ENCODE measurements around the gene MBOAT1. TPM values are rescaled to one million over a fixed set of nuclear protein-coding genes. Genes with fewer than 3 reads are reported as not detected.

Gene MBOAT1
- total RNA-seq, 1 donor from 2014 or later: 5.4 TPM

DNA sequence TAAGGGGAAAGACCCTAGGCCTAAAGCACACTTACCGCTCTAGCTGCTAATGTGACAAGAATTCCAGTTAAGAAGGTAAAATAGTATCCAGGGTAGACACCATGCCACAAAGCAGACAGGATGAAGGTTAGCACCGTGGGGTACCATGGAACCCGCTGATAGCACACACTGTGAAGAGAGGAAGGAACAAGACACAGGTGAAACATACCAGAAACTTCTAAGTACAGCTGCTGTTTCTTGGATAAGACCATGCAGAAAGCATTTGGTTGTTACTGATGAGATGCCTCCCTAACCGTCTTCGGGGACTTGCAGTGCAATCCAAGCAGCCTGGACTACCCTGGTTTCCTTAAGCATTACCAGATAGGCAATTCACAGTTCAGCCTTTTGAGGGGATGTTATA, 99.4 kb downstream of the MBOAT1 start:
- DNase-seq (ENCODE audit: low spot score in 2 of 2): no peak
- Histone ChIP-seq H3K4me3 (no peak overlapping the region), H3K9me3 (no peaks in the 10 kb centered on the region), H3K27ac (no peak overlapping the region), H3K36me3 (peaks cover 5 to 9% of the 10 kb centered on the region in 2 donors), H3K4me1 (peaks cover 5 to 6% of the 10 kb centered on the region in 2 donors), H3K27me3 (no peaks in the 10 kb centered on the region)
- intact Hi-C loops (cut with DNase I): no loop called here
- TF ChIP-seq, protein P1, sequence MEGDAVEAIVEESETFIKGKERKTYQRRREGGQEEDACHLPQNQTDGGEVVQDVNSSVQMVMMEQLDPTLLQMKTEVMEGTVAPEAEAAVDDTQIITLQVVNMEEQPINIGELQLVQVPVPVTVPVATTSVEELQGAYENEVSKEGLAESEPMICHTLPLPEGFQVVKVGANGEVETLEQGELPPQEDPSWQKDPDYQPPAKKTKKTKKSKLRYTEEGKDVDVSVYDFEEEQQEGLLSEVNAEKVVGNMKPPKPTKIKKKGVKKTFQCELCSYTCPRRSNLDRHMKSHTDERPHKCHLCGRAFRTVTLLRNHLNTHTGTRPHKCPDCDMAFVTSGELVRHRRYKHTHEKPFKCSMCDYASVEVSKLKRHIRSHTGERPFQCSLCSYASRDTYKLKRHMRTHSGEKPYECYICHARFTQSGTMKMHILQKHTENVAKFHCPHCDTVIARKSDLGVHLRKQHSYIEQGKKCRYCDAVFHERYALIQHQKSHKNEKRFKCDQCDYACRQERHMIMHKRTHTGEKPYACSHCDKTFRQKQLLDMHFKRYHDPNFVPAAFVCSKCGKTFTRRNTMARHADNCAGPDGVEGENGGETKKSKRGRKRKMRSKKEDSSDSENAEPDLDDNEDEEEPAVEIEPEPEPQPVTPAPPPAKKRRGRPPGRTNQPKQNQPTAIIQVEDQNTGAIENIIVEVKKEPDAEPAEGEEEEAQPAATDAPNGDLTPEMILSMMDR (IDR thresholded peaks at IDR 0.05): no peak

DNA sequence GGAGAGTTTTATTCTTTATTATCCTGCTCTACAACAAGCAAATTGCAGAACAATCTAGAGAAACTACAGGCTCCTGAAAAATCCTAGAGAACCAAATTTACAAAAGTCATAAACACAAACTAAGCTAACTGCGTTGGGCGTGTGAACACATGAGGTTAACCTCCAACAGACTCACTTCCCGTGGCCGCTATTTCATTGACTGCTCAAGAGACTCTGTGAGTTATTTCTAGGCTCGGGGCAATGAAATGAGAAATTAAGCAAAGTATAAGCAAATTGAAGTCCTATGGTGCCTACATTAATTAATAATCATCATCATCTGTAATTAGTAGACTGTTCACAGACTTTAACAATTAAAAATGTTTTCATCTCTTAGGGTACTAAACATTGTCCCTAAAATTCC, 100.0 kb downstream of the MBOAT1 start:
- TF ChIP-seq, protein P1 (IDR thresholded peaks at IDR 0.05): no peak
- Histone ChIP-seq H3K36me3 (peaks cover 5 to 11% of the 10 kb centered on the region in 2 donors), H3K4me3 (no peak overlapping the region), H3K4me1 (peaks cover 5 to 6% of the 10 kb centered on the region in 2 donors), H3K27ac (no peak overlapping the region), H3K27me3 (no peaks in the 10 kb centered on the region), H3K9me3 (no peaks in the 10 kb centered on the region)
- intact Hi-C loops (cut with DNase I): no loop called here
- DNase-seq (ENCODE audit: low spot score in 2 of 2): no peak

DNA sequence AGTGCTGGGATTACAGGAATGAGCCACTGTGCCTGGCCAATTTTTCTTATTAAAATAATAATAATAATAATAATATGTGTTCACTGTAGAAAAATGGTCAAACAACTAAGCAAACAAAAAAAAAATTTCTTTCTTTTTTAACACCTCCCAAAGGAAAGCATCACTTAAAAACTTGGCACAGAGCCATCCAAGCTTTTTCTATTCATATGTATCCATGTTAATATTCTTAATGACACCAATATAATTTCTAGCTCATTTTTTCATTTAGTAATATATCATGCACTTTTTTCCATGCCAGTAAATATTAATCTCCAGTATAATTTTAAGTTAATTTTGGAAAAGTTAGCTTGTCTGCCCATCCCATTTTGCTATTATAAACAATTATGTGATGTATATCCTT, 101.8 kb downstream of the MBOAT1 start:
- peaks cover 5 to 11% of the 10 kb centered on the region in 2 donors for H3K36me3 ChIP-seq
- no peaks in the 10 kb centered on the region for H3K27me3 ChIP-seq
- no peak for DNase-seq (ENCODE audit: low spot score in 2 of 2)
- TF ChIP-seq, protein P1 (IDR thresholded peaks at IDR 0.05): no peak
- no peak overlapping the region for H3K4me3 ChIP-seq
- H3K4me1 ChIP-seq: no peaks in the 10 kb centered on the region
- intact Hi-C loops (cut with DNase I): no loop called here
- H3K9me3 ChIP-seq: no peaks in the 10 kb centered on the region
- H3K27ac ChIP-seq: no peak overlapping the region

DNA sequence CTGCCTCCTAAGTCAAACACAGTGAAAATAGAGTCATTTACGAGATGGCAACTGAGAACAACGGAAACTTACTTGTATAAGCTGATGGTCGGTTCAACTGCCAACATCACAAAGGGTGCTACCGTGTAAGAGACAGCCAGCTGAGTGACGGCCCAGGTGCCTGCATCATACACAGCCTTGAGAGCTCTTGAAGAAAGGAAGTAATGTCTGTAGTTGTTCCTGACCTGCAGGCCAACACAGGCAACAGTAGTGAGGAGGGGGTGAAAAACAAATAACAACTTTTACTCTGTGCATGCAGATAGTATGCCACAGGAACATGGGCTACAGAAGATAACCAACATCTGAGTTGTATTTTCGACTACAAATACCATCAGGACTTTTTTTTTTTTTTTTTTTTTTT, 102.7 kb downstream of the MBOAT1 start:
- H3K4me1 ChIP-seq: no peaks in the 10 kb centered on the region
- no peak for DNase-seq (ENCODE audit: low spot score in 2 of 2)
- no peaks in the 10 kb centered on the region for H3K9me3 ChIP-seq
- H3K27ac ChIP-seq: no peak overlapping the region
- intact Hi-C loops (cut with DNase I): no loop called here
- TF ChIP-seq, protein P1 (IDR thresholded peaks at IDR 0.05): no peak
- H3K4me3 ChIP-seq: no peak overlapping the region
- H3K27me3 ChIP-seq: no peaks in the 10 kb centered on the region
- peaks cover 5 to 11% of the 10 kb centered on the region in 2 donors for H3K36me3 ChIP-seq

DNA sequence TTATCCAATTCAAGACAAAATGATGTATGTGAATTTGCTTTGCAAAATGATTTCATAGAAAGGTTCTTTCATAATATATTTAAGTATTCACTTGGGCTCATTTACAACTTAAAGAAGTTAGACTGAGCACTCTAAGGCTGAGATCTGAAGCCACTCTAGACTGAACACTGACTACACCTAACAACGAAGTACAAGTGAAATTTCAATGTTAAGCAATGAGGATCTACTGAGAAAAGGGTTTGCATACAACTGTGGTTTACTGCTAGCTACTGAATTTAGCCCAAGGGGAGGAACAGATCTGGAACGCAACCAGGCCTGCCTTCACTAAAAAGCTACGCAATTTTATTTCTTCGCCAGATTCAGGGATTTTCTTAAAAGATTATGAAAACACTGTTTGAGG, 106.4 kb downstream of the MBOAT1 start:
- no peaks in the 10 kb centered on the region for H3K4me1 ChIP-seq
- TF ChIP-seq, protein P1 (IDR thresholded peaks at IDR 0.05): no peak
- H3K4me3 ChIP-seq: no peak overlapping the region
- intact Hi-C loops (cut with DNase I): no loop called here
- no peak for DNase-seq (ENCODE audit: low spot score in 2 of 2)
- no peak overlapping the region for H3K27ac ChIP-seq
- H3K36me3 ChIP-seq: peaks cover 5 to 31% of the 10 kb centered on the region in 2 donors
- H3K9me3 ChIP-seq: no peaks in the 10 kb centered on the region
- H3K27me3 ChIP-seq: no peaks in the 10 kb centered on the region

DNA sequence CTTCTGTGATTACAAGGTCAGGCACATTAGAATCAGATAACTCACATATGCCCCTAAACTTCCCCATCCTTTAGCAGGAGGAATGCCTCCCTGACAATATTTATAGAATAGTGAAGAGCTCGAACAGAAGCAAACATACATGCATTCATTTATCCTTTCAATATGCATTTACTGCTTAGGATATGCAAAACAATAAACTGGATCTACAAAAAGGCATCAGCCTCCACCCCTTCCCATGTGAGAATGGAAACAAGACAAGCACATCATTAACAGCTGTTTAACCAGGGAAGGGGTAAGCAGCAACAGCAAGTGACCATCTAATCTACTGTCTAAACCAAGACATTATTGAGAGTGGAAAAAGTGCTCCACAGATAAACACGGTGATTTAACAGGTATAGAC, 107.6 kb downstream of the MBOAT1 start:
- TF ChIP-seq, protein P1 (IDR thresholded peaks at IDR 0.05): no peak
- Histone ChIP-seq H3K9me3 (no peaks in the 10 kb centered on the region), H3K4me3 (no peak overlapping the region), H3K27ac (no peak overlapping the region), H3K36me3 (peaks cover 5 to 31% of the 10 kb centered on the region in 2 donors), H3K27me3 (no peaks in the 10 kb centered on the region), H3K4me1 (no peaks in the 10 kb centered on the region)
- intact Hi-C loops (cut with DNase I): no loop called here
- DNase-seq (ENCODE audit: low spot score in 2 of 2): no peak
